GM21529 (cell line): ENCODE data around the gene EGLN3.

Source experiments
- ATAC-seq: cut with Tn5 transposase; IDR thresholded peaks from one replicate; pipeline ENCODE4 v1.9.1; 2021; ENCODE audit not compliant: unreplicated experiment

The EGLN3 gene

GRCh38 chr14:33876274-33876673, 74.6 kb downstream of the EGLN3 start:
- no peak for ATAC-seq
